DND-41 (cell line): Measurements from ENCODE around the gene CPM.

Experiments used
- ATAC-seq: fragments of 200-7000 bp; cut with Tn5 transposase; 3 replicates; pipeline ENCODE4 v1.9.1; 2021; ENCODE audit warnings: low read depth; ENCODE audit not compliant: insufficient read depth
- DNase-seq: peaks from one replicate; pipeline ENCODE4 v3.0.0-alpha.2; 2020
- H2AFZ ChIP-seq: 2 replicates; pipeline ENCODE4 v1.6.0; 2012; ENCODE audit warnings: low read depth, low read length
- H3K27ac ChIP-seq: 2 replicates; pipeline ENCODE4 v1.5.1; 2012; ENCODE audit warnings: low read length, inconsistent platforms
- H3K27me3 ChIP-seq: fragments of 200-600 bp; sonication (generic); 2 replicates; pipeline ENCODE4 v1.6.0; 2012; ENCODE audit warnings: low read length, mild to moderate bottlenecking, inconsistent platforms; ENCODE audit not compliant: insufficient read depth, poor library complexity
- H3K36me3 ChIP-seq: 2 replicates; pipeline ENCODE4 v1.5.1; 2012; ENCODE audit warnings: low read length, inconsistent platforms; ENCODE audit not compliant: insufficient read depth
- H3K4me1 ChIP-seq: 2 replicates; pipeline ENCODE4 v1.5.1; 2012; ENCODE audit warnings: mild to moderate bottlenecking, low read length; ENCODE audit not compliant: insufficient read depth
- H3K4me2 ChIP-seq: 2 replicates; pipeline ENCODE4 v1.6.0; 2012; ENCODE audit warnings: mild to moderate bottlenecking, moderate library complexity, low read length, inconsistent platforms; ENCODE audit not compliant: insufficient read depth
- H3K4me3 ChIP-seq, 2 experiments: fragments of 200-600 bp in 1 of 2; shearing (Covaris generic) in 1 of 2; 2 replicates each; pipeline ENCODE4 v1.5.1; 2012 to 2016; ENCODE audit warnings: inconsistent platforms in 2 of 2, low read length in 2 of 2, mild to moderate bottlenecking in 2 of 2, low read depth in 1 of 2, moderate library complexity in 1 of 2
- H3K79me2 ChIP-seq: 2 replicates; pipeline ENCODE4 v1.6.0; 2012; ENCODE audit warnings: low read length, inconsistent platforms; ENCODE audit not compliant: insufficient read depth
- H3K9ac ChIP-seq: 2 replicates; pipeline ENCODE4 v1.6.0; 2012; ENCODE audit warnings: low read depth, mild to moderate bottlenecking, inconsistent platforms, low read length, moderate library complexity
- H3K9me3 ChIP-seq: 2 replicates; pipeline ENCODE4 v1.5.1; 2012; ENCODE audit warnings: low read length, moderate library complexity, mild to moderate bottlenecking, inconsistent platforms; ENCODE audit not compliant: insufficient read depth, severe bottlenecking
- H4K20me1 ChIP-seq: 2 replicates; pipeline ENCODE4 v1.6.0; 2012; ENCODE audit warnings: low read length; ENCODE audit not compliant: insufficient read depth
- CTCF ChIP-seq: IDR thresholded peaks from 2 replicates; pipeline ENCODE4 v1.5.1; 2012; ENCODE audit warnings: borderline replicate concordance, low read length, moderate library complexity, mild to moderate bottlenecking; ENCODE audit not compliant: poor library complexity, severe bottlenecking; ENCODE audit errors: extremely low read depth
- EZH2 ChIP-seq: IDR thresholded peaks from 3 replicates; pipeline ENCODE4 v1.6.1; 2012; ENCODE audit warnings: borderline replicate concordance, low read depth, mild to moderate bottlenecking, moderate library complexity, low read length, inconsistent platforms; ENCODE audit not compliant: severe bottlenecking

CPM gene

DNA sequence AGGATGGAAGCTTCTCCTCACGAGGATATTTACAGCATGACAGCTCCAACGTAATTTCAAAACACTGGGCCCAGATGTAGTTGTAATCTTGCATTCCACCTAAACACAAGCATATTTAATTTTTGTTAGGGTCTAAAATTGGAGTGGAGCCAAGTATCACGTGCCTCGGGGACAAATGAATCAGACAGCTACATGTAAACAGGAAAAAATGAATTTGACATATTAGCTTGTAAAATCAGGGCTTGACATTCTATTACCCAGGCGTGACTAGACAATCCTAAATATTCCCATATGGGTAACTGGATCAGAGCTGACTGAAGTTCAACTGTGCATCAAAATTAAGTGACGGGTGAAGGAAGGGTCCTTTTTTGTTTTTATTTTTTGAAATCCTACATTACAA, 66.0 kb downstream of the CPM start:
- H3K79me2 ChIP-seq = no peaks in the 10 kb centered on the region
- no peak overlapping the region for H3K4me3 ChIP-seq
- no peak overlapping the region for H3K9ac ChIP-seq
- ATAC-seq (no peak), DNase-seq (no peak)
- H2AFZ ChIP-seq = no peak overlapping the region
- H3K36me3 ChIP-seq = no peaks in the 10 kb centered on the region
- H4K20me1 ChIP-seq = no peaks in the 10 kb centered on the region
- H3K9me3 ChIP-seq = no peaks in the 10 kb centered on the region
- no peak for TF ChIP-seq EZH2
- TF ChIP-seq CTCF = no peak
- peaks cover 26% of the 10 kb centered on the region for H3K27me3 ChIP-seq
- no peak overlapping the region for H3K27ac ChIP-seq
- H3K4me2 ChIP-seq = no peak overlapping the region
- H3K4me1 ChIP-seq = no peaks in the 10 kb centered on the region

DNA sequence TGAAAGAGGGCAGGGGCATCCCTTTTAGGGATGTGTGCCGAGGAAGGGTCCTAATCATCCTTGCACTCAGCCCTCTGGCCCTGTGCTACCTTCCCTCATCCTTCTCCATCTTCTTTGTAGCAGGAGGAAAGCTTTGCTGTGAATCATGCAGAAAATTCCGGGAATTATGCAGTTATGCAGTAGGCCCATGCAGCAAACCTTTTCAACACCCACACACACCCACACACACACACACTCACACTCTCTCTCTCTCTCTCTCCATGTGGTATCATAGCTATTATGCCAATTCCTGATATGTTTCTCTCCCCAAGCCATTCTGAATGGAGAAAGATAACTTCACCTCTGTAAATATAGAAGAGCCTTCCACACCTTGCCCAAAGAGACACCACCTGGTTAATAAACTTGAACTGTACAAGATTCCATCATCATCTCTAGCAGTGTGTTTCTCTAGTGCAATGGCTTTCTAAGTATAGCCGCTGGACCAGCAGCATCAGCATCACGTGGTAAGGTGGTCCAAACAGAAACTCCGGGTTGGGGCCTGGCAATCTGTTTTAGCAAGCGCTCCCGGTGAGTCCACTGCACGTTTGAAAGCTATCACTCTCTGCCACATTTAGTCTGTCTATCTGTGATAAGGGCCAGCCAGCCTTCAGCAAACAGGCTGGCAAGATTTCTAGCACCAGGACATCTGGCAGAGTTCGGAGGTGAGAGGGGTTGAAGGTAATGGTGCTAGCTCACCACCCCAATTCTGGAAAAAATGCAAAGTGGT, 67.4 kb downstream of the CPM start:
- no peak overlapping the region for H3K9ac ChIP-seq
- no peak overlapping the region for H2AFZ ChIP-seq
- no peak for TF ChIP-seq CTCF
- no peak for TF ChIP-seq EZH2
- no peaks in the 10 kb centered on the region for H3K36me3 ChIP-seq
- no peaks in the 10 kb centered on the region for H4K20me1 ChIP-seq
- DNase-seq (no peak), ATAC-seq (no peak)
- no peak overlapping the region for H3K4me2 ChIP-seq
- H3K79me2 ChIP-seq = no peaks in the 10 kb centered on the region
- H3K4me3 ChIP-seq = no peak overlapping the region
- H3K27ac ChIP-seq = no peak overlapping the region
- no peaks in the 10 kb centered on the region for H3K4me1 ChIP-seq
- no peaks in the 10 kb centered on the region for H3K9me3 ChIP-seq
- peaks cover 26% of the 10 kb centered on the region for H3K27me3 ChIP-seq

DNA sequence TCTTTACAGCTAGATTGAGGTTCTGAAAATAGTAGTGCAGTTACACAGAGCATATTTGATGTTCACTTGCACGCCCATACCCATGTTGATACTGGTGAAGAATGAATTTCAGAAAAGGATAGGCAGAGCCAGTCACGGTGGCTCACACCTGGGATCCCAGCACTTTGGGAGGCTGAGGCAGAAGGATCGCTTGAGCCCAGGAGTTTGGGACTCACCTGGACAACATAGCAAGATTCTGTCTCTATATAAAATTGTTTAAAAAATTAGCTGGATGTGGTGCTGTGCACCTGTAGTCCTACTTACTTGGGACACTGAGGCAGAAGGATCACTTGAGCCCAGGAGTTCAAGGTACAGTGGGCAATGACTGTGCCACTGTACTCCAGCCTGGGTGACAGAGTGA, 68.4 kb downstream of the CPM start:
- no peak overlapping the region for H3K9ac ChIP-seq
- peaks cover 19% of the 10 kb centered on the region for H3K27me3 ChIP-seq
- H3K4me2 ChIP-seq = no peak overlapping the region
- no peak overlapping the region for H3K4me3 ChIP-seq
- H3K4me1 ChIP-seq = no peaks in the 10 kb centered on the region
- ATAC-seq = no peak
- H3K79me2 ChIP-seq = no peaks in the 10 kb centered on the region
- no peaks in the 10 kb centered on the region for H3K9me3 ChIP-seq
- no peak overlapping the region for H2AFZ ChIP-seq
- TF ChIP-seq EZH2 (no peak), CTCF (no peak)
- no peaks in the 10 kb centered on the region for H3K36me3 ChIP-seq
- no peak for DNase-seq
- H4K20me1 ChIP-seq = no peaks in the 10 kb centered on the region
- H3K27ac ChIP-seq = no peak overlapping the region
